Skin of body (tissue), 1 donor: ENCODE data around the gene MGAT5B. TPM values are rescaled to one million over a fixed set of nuclear protein-coding genes. Genes with fewer than 3 reads are reported as not detected.

Experiments used
- total RNA-seq: library from RNA; depleted of rRNA; stranded (reverse); fragments of >200 nt; gene quantifications from one replicate; pipeline ENCODE4 v1.2.3, GENCODE V29; 2014

Gene MGAT5B
- total RNA-seq, 1 donor from 2014 or later = 0.69 TPM

Other genes with a start within 250 kb of the MGAT5B start
- gene ST6GALNAC1, start 224.6 kb upstream of the MGAT5B start, total RNA-seq = not detected
- gene MXRA7, start 157.4 kb upstream of the MGAT5B start, total RNA-seq = 66.4 TPM
- 19.1 TPM for gene JMJD6, start 141.8 kb upstream of the MGAT5B start, total RNA-seq
- gene METTL23, start 141.6 kb upstream of the MGAT5B start, total RNA-seq = 18.1 TPM
- 99.6 TPM for gene SRSF2, start 131.1 kb upstream of the MGAT5B start, total RNA-seq
- 42.3 TPM for gene MFSD11, start 130.3 kb upstream of the MGAT5B start, total RNA-seq